Liver (tissue), 9 donors: ENCODE measurements around the gene VWA7. TPM values are rescaled to one million over a fixed set of nuclear protein-coding genes. Genes with fewer than 3 reads are reported as not detected.

Experiments
- DNase-seq: peaks from one replicate; pipeline ENCODE4 v3.0.0-alpha.2; 2017; ENCODE audit warnings: low spot score
- H3K27ac ChIP-seq, 2 donors: one replicate each; pipeline ENCODE4 v1.7.0; 2013; ENCODE audit warnings: inconsistent platforms in 2 of 2, low read length in 2 of 2, control low read depth in 1 of 2, low read depth in 1 of 2, mild to moderate bottlenecking in 1 of 2
- H3K27me3 ChIP-seq, 4 donors: one replicate each; pipeline versions ENCODE4 v1.6.1 to v1.7.0; 2013; ENCODE audit warnings: low read length in 3 of 4, inconsistent platforms in 1 of 4, mild to moderate bottlenecking in 1 of 4, moderate library complexity in 1 of 4; ENCODE audit not compliant: control insufficient read depth in 4 of 4, insufficient read depth in 4 of 4
- H3K36me3 ChIP-seq, 4 donors: one replicate each; pipeline versions ENCODE4 v1.6.1 to v1.7.0; 2013; ENCODE audit warnings: low read length in 3 of 4, mild to moderate bottlenecking in 3 of 4, low read depth in 1 of 4, moderate library complexity in 1 of 4; ENCODE audit not compliant: control insufficient read depth in 4 of 4, insufficient read depth in 3 of 4
- H3K4me1 ChIP-seq, 4 donors: one replicate each; pipeline versions ENCODE4 v1.6.1 to v1.7.0; 2013; ENCODE audit warnings: low read length in 3 of 4, mild to moderate bottlenecking in 3 of 4, moderate library complexity in 1 of 4; ENCODE audit not compliant: control insufficient read depth in 4 of 4, insufficient read depth in 4 of 4
- H3K4me3 ChIP-seq, 3 donors: one replicate each; pipeline versions ENCODE4 v1.6.1 to v1.7.0; 2013; ENCODE audit warnings: low read length in 3 of 3, control low read depth in 1 of 3, low read depth in 1 of 3, mild to moderate bottlenecking in 1 of 3
- H3K9ac ChIP-seq, 2 donors: one replicate each; pipeline ENCODE4 v1.7.0; 2013; ENCODE audit warnings: low read length in 2 of 2, mild to moderate bottlenecking in 2 of 2, moderate library complexity in 2 of 2, control low read depth in 1 of 2, low read depth in 1 of 2
- H3K9me3 ChIP-seq, 4 donors: one replicate each; pipeline versions ENCODE4 v1.6.1 to v1.7.0; 2013; ENCODE audit warnings: low read length in 3 of 4; ENCODE audit not compliant: control insufficient read depth in 4 of 4
- EGR1 ChIP-seq, 2 donors: IDR thresholded peaks; 2 replicates each; pipeline ENCODE4 v1.6.1; 2016 to 2018; ENCODE audit warnings: antibody characterized with exemption in 2 of 2, low read depth in 2 of 2
- FOXA1 ChIP-seq: IDR thresholded peaks from 2 replicates; pipeline ENCODE4 v1.6.1; 2016; ENCODE audit warnings: antibody characterized with exemption
- FOXA2 ChIP-seq: IDR thresholded peaks from 2 replicates; pipeline ENCODE4 v1.6.1; 2016; ENCODE audit warnings: antibody characterized with exemption
- GABPA ChIP-seq, 2 donors: IDR thresholded peaks in 1 of 2; conservative IDR thresholded peaks in 1 of 2; 2 replicates each; pipeline ENCODE4 v1.6.1; 2016; ENCODE audit warnings: antibody characterized with exemption in 2 of 2, mild to moderate bottlenecking in 1 of 2, moderate library complexity in 1 of 2
- HNF4A ChIP-seq, 2 donors: conservative IDR thresholded peaks; 2 replicates each; pipeline ENCODE4 v1.6.1; 2016; ENCODE audit warnings: antibody characterized with exemption in 2 of 2, mild to moderate bottlenecking in 2 of 2
- HNF4G ChIP-seq: IDR thresholded peaks from 2 replicates; pipeline ENCODE4 v1.6.1; 2016; ENCODE audit warnings: antibody characterized with exemption
- JUND ChIP-seq, 2 donors: IDR thresholded peaks; 2 replicates each; pipeline ENCODE4 v1.6.1; 2016; ENCODE audit warnings: antibody characterized with exemption in 2 of 2
- NR2F2 ChIP-seq: IDR thresholded peaks from 2 replicates; pipeline ENCODE4 v1.6.1; 2016; ENCODE audit warnings: antibody characterized with exemption
- RAD21 ChIP-seq, 2 donors: IDR thresholded peaks; 2 replicates each; pipeline ENCODE4 v1.6.1; 2016; ENCODE audit warnings: antibody characterized with exemption in 2 of 2, mild to moderate bottlenecking in 2 of 2
- REST ChIP-seq: IDR thresholded peaks from 2 replicates; pipeline ENCODE4 v1.6.1; 2016; ENCODE audit warnings: antibody characterized with exemption, mild to moderate bottlenecking
- RXRA ChIP-seq, 2 donors: IDR thresholded peaks; 2 replicates each; pipeline ENCODE4 v1.6.1; 2017 to 2018; ENCODE audit warnings: antibody characterized with exemption in 2 of 2, mild to moderate bottlenecking in 1 of 2
- SP1 ChIP-seq: IDR thresholded peaks from 2 replicates; pipeline ENCODE4 v1.6.1; 2018; ENCODE audit warnings: antibody characterized with exemption, mild to moderate bottlenecking
- TAF1 ChIP-seq: conservative IDR thresholded peaks from 2 replicates; pipeline ENCODE4 v1.6.1; 2016; ENCODE audit warnings: antibody characterized with exemption, mild to moderate bottlenecking
- YY1 ChIP-seq: IDR thresholded peaks from 2 replicates; pipeline ENCODE4 v1.6.1; 2016; ENCODE audit warnings: antibody characterized with exemption, mild to moderate bottlenecking
- ZBTB33 ChIP-seq: IDR thresholded peaks from 2 replicates; pipeline ENCODE4 v1.6.1; 2016; ENCODE audit warnings: antibody characterized with exemption
- WGBS: extraction: QIAGEN DNeasy Blood & Tissue Kit; methylation state at CpG from one replicate; pipeline ENCODE4 v1.1.7; 2013; 5-methylcytosine and 5-hydroxymethylcytosine counted together
- polyA plus RNA-seq, 2 donors: library from polyadenylated mRNA; stranded (reverse) in 1 of 2; unstranded in 1 of 2; fragments of 200-250 nt in 1 of 2; fragments of >200 nt in 1 of 2; fragmentation: Nextera tagmentation in 1 of 2; extraction: Ambion mirVana in 1 of 2; gene quantifications; one replicate each; pipeline versions ENCODE4 v1.2.1 to v1.2.3, GENCODE V29; 2013 to 2015
- total RNA-seq, 2 donors: library from RNA; depleted of rRNA; stranded (reverse); fragments of >200 nt; gene quantifications; one replicate each; pipeline ENCODE4 v1.2.3, GENCODE V29; 2014
- TF ChIP-seq, protein P1 (sequence below): fragments of 150-350 bp; IDR thresholded peaks from 2 replicates; pipeline ENCODE4 v1.5.1; 2017; ENCODE audit warnings: improper control_type of control experiment, low read depth, low read length; ENCODE audit not compliant: missing input control
- TF ChIP-seq, protein P2 (sequence below): IDR thresholded peaks from 2 replicates; pipeline ENCODE4 v1.6.1; 2016; ENCODE audit warnings: antibody characterized with exemption
- TF ChIP-seq, protein P3 (sequence below): IDR thresholded peaks from 2 replicates; pipeline ENCODE4 v1.6.1; 2016; ENCODE audit warnings: antibody characterized with exemption
- donor health status: healthy.
- donor health status: healthy.
- donor health status: healthy.
- donor health status: healthy.
- donor health status: healthy.

The VWA7 gene
- total and polyA plus RNA-seq, 4 donors, result 0.17 to 2.0 (median 0.92) TPM

- peak; percentile 85 for TF ChIP-seq YY1
- peak in 1 of 2 donors; percentile 27 for TF ChIP-seq JUND (IDR thresholded peaks at IDR 0.05)
- peak; percentile 92 for TF ChIP-seq TAF1
- TF ChIP-seq RXRA (IDR thresholded peaks at IDR 0.05), result peak in 1 of 2 donors; percentile 16
- peak in 1 of 2 donors; percentile 7 for TF ChIP-seq HNF4A (conservative IDR thresholded peaks at IDR 0.05)
These were observed 38.1 kb upstream of the VWA7 start, which contains the start of the genes HSPA1A and HSPA1L (continued) for GRCh38 chr6:31815025-31815838.

DNA sequence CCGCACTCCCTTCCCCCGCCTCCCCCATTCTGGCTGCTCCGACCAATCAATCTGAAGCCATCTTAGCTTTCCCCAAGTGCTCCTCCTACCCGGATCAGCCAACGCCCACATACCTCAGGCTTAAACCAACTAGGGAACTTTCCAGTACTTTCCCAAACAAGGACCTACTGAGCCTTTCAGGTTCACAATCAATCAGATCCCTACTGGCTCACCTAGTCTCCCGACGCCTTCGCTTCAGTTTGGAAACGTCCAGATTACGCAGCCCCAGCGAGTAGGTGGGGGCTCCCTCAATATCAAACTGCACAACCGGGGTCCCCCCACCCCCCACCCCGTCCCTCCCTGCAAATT is 37.5 kb upstream of the VWA7 start:
- under 1% methylated on average over 13 of the region's 13 CpGs for WGBS
- peak overlapping the region; percentile 33 to 49 (median 49) for H3K4me3 ChIP-seq
- H3K9ac ChIP-seq, result peak overlapping the region; percentile 64 to 94
- TF ChIP-seq RXRA (IDR thresholded peaks at IDR 0.05) (peak; percentile 53 to 64), SP1 (peak; percentile 69), GABPA (IDR thresholded peaks at IDR 0.05 in 1 of 2, conservative IDR thresholded peaks at IDR 0.05 in 1 of 2) (peak in 1 of 2 donors; percentile 38), FOXA2 (peak; percentile 20), FOXA1 (peak; percentile 48), REST (no peak), HNF4A (conservative IDR thresholded peaks at IDR 0.05) (peak; percentile 28 to 49), HNF4G (peak; percentile 43), ZBTB33 (peak; percentile 58), RAD21 (IDR thresholded peaks at IDR 0.05) (peak in 1 of 2 donors; percentile 30), YY1 (peak; percentile 84), NR2F2 (no peak), JUND (IDR thresholded peaks at IDR 0.05) (peak in 1 of 2 donors; percentile 67), EGR1 (IDR thresholded peaks at IDR 0.05; ENCODE audit: low read depth in 2 of 2) (peak; percentile 20 to 46), TAF1 (peak; percentile 59)
- TF ChIP-seq, protein P1, sequence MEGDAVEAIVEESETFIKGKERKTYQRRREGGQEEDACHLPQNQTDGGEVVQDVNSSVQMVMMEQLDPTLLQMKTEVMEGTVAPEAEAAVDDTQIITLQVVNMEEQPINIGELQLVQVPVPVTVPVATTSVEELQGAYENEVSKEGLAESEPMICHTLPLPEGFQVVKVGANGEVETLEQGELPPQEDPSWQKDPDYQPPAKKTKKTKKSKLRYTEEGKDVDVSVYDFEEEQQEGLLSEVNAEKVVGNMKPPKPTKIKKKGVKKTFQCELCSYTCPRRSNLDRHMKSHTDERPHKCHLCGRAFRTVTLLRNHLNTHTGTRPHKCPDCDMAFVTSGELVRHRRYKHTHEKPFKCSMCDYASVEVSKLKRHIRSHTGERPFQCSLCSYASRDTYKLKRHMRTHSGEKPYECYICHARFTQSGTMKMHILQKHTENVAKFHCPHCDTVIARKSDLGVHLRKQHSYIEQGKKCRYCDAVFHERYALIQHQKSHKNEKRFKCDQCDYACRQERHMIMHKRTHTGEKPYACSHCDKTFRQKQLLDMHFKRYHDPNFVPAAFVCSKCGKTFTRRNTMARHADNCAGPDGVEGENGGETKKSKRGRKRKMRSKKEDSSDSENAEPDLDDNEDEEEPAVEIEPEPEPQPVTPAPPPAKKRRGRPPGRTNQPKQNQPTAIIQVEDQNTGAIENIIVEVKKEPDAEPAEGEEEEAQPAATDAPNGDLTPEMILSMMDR, result no peak
- TF ChIP-seq, protein P2, sequence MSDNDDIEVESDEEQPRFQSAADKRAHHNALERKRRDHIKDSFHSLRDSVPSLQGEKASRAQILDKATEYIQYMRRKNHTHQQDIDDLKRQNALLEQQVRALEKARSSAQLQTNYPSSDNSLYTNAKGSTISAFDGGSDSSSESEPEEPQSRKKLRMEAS, result no peak
- TF ChIP-seq, protein P3, sequence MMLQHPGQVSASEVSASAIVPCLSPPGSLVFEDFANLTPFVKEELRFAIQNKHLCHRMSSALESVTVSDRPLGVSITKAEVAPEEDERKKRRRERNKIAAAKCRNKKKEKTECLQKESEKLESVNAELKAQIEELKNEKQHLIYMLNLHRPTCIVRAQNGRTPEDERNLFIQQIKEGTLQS, result no peak
- DNase-seq, result peak; percentile 84
- peak overlapping the region; percentile 93 to 100 for H3K27ac ChIP-seq
- H3K9me3 ChIP-seq, result no peaks in the 10 kb centered on the region
- peaks cover under 1 to 15% (median 8%) of the 10 kb centered on the region in 4 donors for H3K4me1 ChIP-seq
- no peaks in the 10 kb centered on the region for H3K27me3 ChIP-seq
- no peaks in the 10 kb centered on the region for H3K36me3 ChIP-seq
